ENCODE results near the gene FRYL. TPM values are rescaled to one million over a fixed set of nuclear protein-coding genes. Genes with fewer than 3 reads are reported as not detected.

Gene FRYL
- total and polyA plus RNA-seq, 2 of the 8 experiments (the other 6 are each of a cell fraction or from before 2014, with no cell fraction given), result 8.0 to 36.5 TPM

DNA sequence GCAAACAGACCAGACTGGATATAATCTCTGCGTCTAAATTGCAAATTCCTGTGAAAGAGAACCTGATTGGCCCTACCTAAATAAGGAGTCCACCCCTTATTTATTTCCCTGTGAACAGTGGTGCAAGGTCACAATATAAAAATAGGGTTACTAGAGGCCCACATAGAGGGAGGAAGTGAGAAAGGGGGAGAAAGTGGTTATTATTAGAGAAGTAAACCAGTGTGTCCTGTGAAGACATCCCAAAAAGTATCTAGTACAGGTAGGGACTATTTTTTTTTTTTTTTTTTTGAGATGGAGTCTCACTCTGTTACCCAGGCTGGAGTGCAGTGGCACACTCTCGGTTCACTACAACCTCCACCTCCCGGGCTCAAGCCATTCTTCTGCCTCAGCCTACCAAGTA lies 15.0 kb upstream of the FRYL start:
- no peak overlapping the region for H3K27ac ChIP-seq (ENCODE audit: low read depth, low read length)
- no peaks in the 10 kb centered on the region for H3K79me1 ChIP-seq (ENCODE audit: low read depth, low read length)
- H3K4me2 ChIP-seq (ENCODE audit: insufficient read depth in 1 of 2, low read depth in 2 of 2, low read length in 2 of 2), result no peak overlapping the region
- no peak overlapping the region for H2BK15ac ChIP-seq (ENCODE audit: low read length)
- no peak overlapping the region for H4K91ac ChIP-seq (replicated peaks; ENCODE audit: insufficient read length, low read length)
- H4K5ac ChIP-seq (ENCODE audit: insufficient read length, low read depth, low read length), result no peak overlapping the region
- no peaks in the 10 kb centered on the region for H3K4me1 ChIP-seq (replicated peaks in 1 of 4; ENCODE audit: control insufficient read depth in 3 of 4, insufficient read depth in 4 of 4, low read length in 3 of 4)
- H3K9me3 ChIP-seq (ENCODE audit: insufficient read depth in 2 of 2, low read depth in 1 of 2, low read length in 1 of 2), result no peaks in the 10 kb centered on the region
- no peak overlapping the region for H3K4ac ChIP-seq (replicated peaks; ENCODE audit: insufficient read length, low read depth, low read length)
- no peak overlapping the region for H3K4me3 ChIP-seq (ENCODE audit: extremely low read depth in 1 of 4, insufficient read depth in 2 of 4, low read depth in 3 of 4, low read length in 4 of 4)
- H3K9ac ChIP-seq (replicated peaks in 1 of 4; ENCODE audit: extremely low read depth in 1 of 4, low read depth in 3 of 4, low read length in 3 of 4), result no peak overlapping the region
- no peaks in the 10 kb centered on the region for H3K27me3 ChIP-seq (replicated peaks in 1 of 4; ENCODE audit: control insufficient read depth in 3 of 4, extremely low read depth in 1 of 4, insufficient read depth in 3 of 4, low read length in 3 of 4)
- ChIA-PET POLR2A (ENCODE audit: partially characterized antibody) (interaction anchor here (1.2 kb wide), 1 partner anchor 10 kb away, joined by 3 read pairs; no protein-coding TSS in a partner anchor), CTCF (ENCODE audit: partially characterized antibody) (interaction anchor here (1.1 to 1.6 kb wide), 2 partner anchors 15 to 19 kb away, joined by 3 to 4 read pairs; partner anchors contain the start of gene FRYL)
- FAIRE-seq (no peak), DNase-seq (ENCODE audit: low read depth in 1 of 2, low spot score in 2 of 2) (no peak)
- peak overlapping the region; percentile 82; the same call in 1 of the 2 replicates for H2AFZ ChIP-seq (ENCODE audit: low read length)
- H2BK5ac ChIP-seq (ENCODE audit: low read depth, low read length), result no peak overlapping the region
- H3K23me2 ChIP-seq (ENCODE audit: low read depth, low read length), result no peaks in the 10 kb centered on the region
- H3K36me3 ChIP-seq (ENCODE audit: control insufficient read depth in 2 of 4, insufficient read depth in 4 of 4, low read length in 3 of 4), result no peaks in the 10 kb centered on the region
- H3K79me2 ChIP-seq (ENCODE audit: control insufficient read depth in 1 of 2, insufficient read depth in 2 of 2, low read length in 2 of 2), result no peaks in the 10 kb centered on the region
- no peak overlapping the region for H3K18ac ChIP-seq (ENCODE audit: extremely low read depth, low read length)
- no peak overlapping the region for H2AK5ac ChIP-seq (ENCODE audit: low read depth, low read length)
- 81% methylated on average over 3 of the region's 3 CpGs; no CpG with 5 or more reads in 1 of the 2 experiments for WGBS, 2 experiments (ENCODE audit: extremely low coverage in 1 of 2, insufficient coverage in 1 of 2, insufficient read length in 1 of 2, insufficient replicate concordance in 2 of 2, low coverage in 1 of 2, low lambda C conversion rate in 2 of 2, missing lambda C conversion rate in 1 of 2)
- H3K14ac ChIP-seq (ENCODE audit: insufficient read length), result no peak overlapping the region
- no peak overlapping the region for H4K8ac ChIP-seq (ENCODE audit: extremely low read depth, insufficient read depth, low read length)
- no peak overlapping the region for H2BK20ac ChIP-seq (ENCODE audit: low read length)
- no peak overlapping the region for H3K23ac ChIP-seq (ENCODE audit: insufficient read length)
- no peak overlapping the region for H2BK120ac ChIP-seq (replicated peaks; ENCODE audit: low read depth, low read length)
- H4K20me1 ChIP-seq (replicated peaks in 1 of 2; ENCODE audit: control insufficient read depth in 1 of 2, insufficient read depth in 2 of 2, low read length in 2 of 2), result no peaks in the 10 kb centered on the region
- H3K56ac ChIP-seq (replicated peaks; ENCODE audit: insufficient read length, low read depth, low read length), result no peak overlapping the region
- no peak overlapping the region for H2BK12ac ChIP-seq (ENCODE audit: low read depth, low read length)
- TF ChIP-seq, protein P1, sequence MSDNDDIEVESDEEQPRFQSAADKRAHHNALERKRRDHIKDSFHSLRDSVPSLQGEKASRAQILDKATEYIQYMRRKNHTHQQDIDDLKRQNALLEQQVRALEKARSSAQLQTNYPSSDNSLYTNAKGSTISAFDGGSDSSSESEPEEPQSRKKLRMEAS (IDR thresholded peaks at IDR 0.05), result no peak
- TF ChIP-seq SP2 (IDR thresholded peaks at IDR 0.05; ENCODE audit: low read length), result no peak
- TF ChIP-seq EZH2 (IDR thresholded peaks at IDR 0.05; ENCODE audit: low read depth, low read length, severe bottlenecking), result no peak
- no peak for TF ChIP-seq CHD2 (IDR thresholded peaks at IDR 0.05; ENCODE audit: low read length)
- no peak for TF ChIP-seq EP300 (IDR thresholded peaks at IDR 0.05; ENCODE audit: borderline replicate concordance in 1 of 2, low read depth in 2 of 2, low read length in 2 of 2)
- TF ChIP-seq SIN3A (conservative IDR thresholded peaks at IDR 0.05 in 1 of 2, IDR thresholded peaks at IDR 0.05 in 1 of 2; ENCODE audit: low read depth in 1 of 2, low read length in 2 of 2), result no peak
- TF ChIP-seq JUN (IDR thresholded peaks at IDR 0.05; ENCODE audit: low read depth, low read length), result no peak
- TF ChIP-seq MAFK (IDR thresholded peaks at IDR 0.05; ENCODE audit: low read depth, low read length), result no peak
- no peak for TF ChIP-seq JUND (IDR thresholded peaks at IDR 0.05; ENCODE audit: low read length)

Data from H1 (cell line).